Osteoblast (primary cell): Measurements from ENCODE around the gene TM7SF3. TPM values are rescaled to one million over a fixed set of nuclear protein-coding genes. Genes with fewer than 3 reads are reported as not detected.

Experiments
- DNase-seq: peaks from one replicate; pipeline ENCODE4 v3.0.0; 2011; ENCODE audit warnings: low spot score, mixed read lengths; ENCODE audit not compliant: insufficient read length; ENCODE audit errors: missing footprints
- H2AFZ ChIP-seq: 2 replicates; pipeline ENCODE4 v1.6.0; 2011; ENCODE audit warnings: mild to moderate bottlenecking, low read length
- H3K27ac ChIP-seq: 2 replicates; pipeline ENCODE4 v1.5.1; 2011; ENCODE audit warnings: mild to moderate bottlenecking, low read depth, low read length, moderate library complexity
- H3K27me3 ChIP-seq: 2 replicates; pipeline ENCODE4 v1.6.0; 2012; ENCODE audit warnings: mild to moderate bottlenecking, control low read depth, inconsistent platforms, low read length, moderate library complexity; ENCODE audit not compliant: insufficient read depth
- H3K36me3 ChIP-seq: 2 replicates; pipeline ENCODE4 v1.5.1; 2011; ENCODE audit warnings: mild to moderate bottlenecking, low read length, control low read depth, moderate library complexity; ENCODE audit not compliant: insufficient read depth
- H3K4me1 ChIP-seq: 2 replicates; pipeline ENCODE4 v1.5.1; 2011; ENCODE audit warnings: mild to moderate bottlenecking, low read length, control low read depth, moderate library complexity; ENCODE audit not compliant: insufficient read depth
- H3K4me2 ChIP-seq: 2 replicates; pipeline ENCODE4 v1.6.0; 2011; ENCODE audit warnings: mild to moderate bottlenecking, low read length; ENCODE audit not compliant: insufficient read depth
- H3K4me3 ChIP-seq: fragments of 200-600 bp; sonication (generic); 3 replicates; pipeline ENCODE4 v1.5.1; 2012; ENCODE audit warnings: mild to moderate bottlenecking, low read length, inconsistent platforms; ENCODE audit not compliant: insufficient read depth
- H3K79me2 ChIP-seq: 2 replicates; pipeline ENCODE4 v1.6.0; 2012; ENCODE audit warnings: mild to moderate bottlenecking, low read length, control low read depth, inconsistent platforms; ENCODE audit not compliant: insufficient read depth
- H3K9me3 ChIP-seq: 2 replicates; pipeline ENCODE4 v1.5.1; 2011; ENCODE audit warnings: low read depth, low read length, control low read depth
- H4K20me1 ChIP-seq: 2 replicates; pipeline ENCODE4 v1.6.0; 2012; ENCODE audit warnings: mild to moderate bottlenecking, low read length, control low read depth; ENCODE audit not compliant: insufficient read depth
- CTCF ChIP-seq: IDR thresholded peaks from 2 replicates; pipeline ENCODE4 v1.5.1; 2011; ENCODE audit warnings: mild to moderate bottlenecking, low read depth, low read length, moderate library complexity; ENCODE audit errors: extremely low read depth
- total RNA-seq: library from RNA; depleted of rRNA; stranded (reverse); fragments of >200 nt; gene quantifications from 2 replicates; pipeline ENCODE4 v1.2.3, GENCODE V29; 2012

The TM7SF3 gene
- total RNA-seq, 1 donor, result 68.0 TPM

GRCh38 chr12:26997003-26997402 lies 17.2 kb downstream of the TM7SF3 start:
- no peak for DNase-seq
- Histone ChIP-seq H4K20me1 (no peaks in the 10 kb centered on the region), H3K27me3 (no peaks in the 10 kb centered on the region)

DNA sequence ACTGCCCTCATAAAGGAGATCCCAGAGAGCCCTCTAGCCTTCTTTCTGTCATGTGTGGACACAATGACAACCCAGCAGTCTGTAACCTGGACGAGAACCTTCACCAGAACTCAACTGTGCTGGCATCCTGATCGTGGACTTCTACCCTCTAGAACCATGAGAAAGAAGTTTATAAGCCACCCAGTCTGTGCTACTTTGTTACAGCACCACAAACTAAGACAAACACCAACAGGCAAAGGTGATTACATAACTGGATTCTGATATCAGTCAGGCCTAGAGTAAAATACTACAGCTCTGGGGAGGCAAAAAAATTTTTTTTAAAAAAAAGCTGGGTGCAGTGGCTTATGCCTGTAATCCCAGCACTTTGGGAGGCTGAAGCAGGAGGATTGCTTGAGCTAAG lies 18.5 kb downstream of the TM7SF3 start:
- no peaks in the 10 kb centered on the region for H3K4me1 ChIP-seq
- H4K20me1 ChIP-seq, result no peaks in the 10 kb centered on the region
- H3K79me2 ChIP-seq, result no peaks in the 10 kb centered on the region
- H3K4me2 ChIP-seq, result no peak overlapping the region
- H3K36me3 ChIP-seq, result peaks cover 7% of the 10 kb centered on the region
- H3K9me3 ChIP-seq, result no peaks in the 10 kb centered on the region
- H2AFZ ChIP-seq, result no peak overlapping the region
- H3K27ac ChIP-seq, result no peak overlapping the region
- no peaks in the 10 kb centered on the region for H3K27me3 ChIP-seq
- no peak for DNase-seq
- H3K4me3 ChIP-seq, result no peak overlapping the region
- no peak for TF ChIP-seq CTCF

More at GRCh38 chr12:26997003-26997402, 17.2 kb downstream of the TM7SF3 start:
- no peak for TF ChIP-seq CTCF
- Histone ChIP-seq H3K4me3 (no peak overlapping the region), H3K36me3 (peaks cover 6% of the 10 kb centered on the region), H3K27ac (no peak overlapping the region), H3K4me1 (no peaks in the 10 kb centered on the region), H3K79me2 (no peaks in the 10 kb centered on the region), H2AFZ (no peak overlapping the region), H3K9me3 (no peaks in the 10 kb centered on the region), H3K4me2 (no peak overlapping the region)

- peaks cover 10% of the 10 kb centered on the region for H3K36me3 ChIP-seq
- H3K27ac ChIP-seq, result no peak overlapping the region
- H3K9me3 ChIP-seq, result no peaks in the 10 kb centered on the region
- no peaks in the 10 kb centered on the region for H3K4me1 ChIP-seq
- TF ChIP-seq CTCF, result no peak
- no peak overlapping the region for H3K4me2 ChIP-seq
- H3K4me3 ChIP-seq, result no peak overlapping the region
- no peak overlapping the region for H2AFZ ChIP-seq
- H4K20me1 ChIP-seq, result no peaks in the 10 kb centered on the region
- no peak for DNase-seq
- H3K27me3 ChIP-seq, result no peaks in the 10 kb centered on the region
- H3K79me2 ChIP-seq, result no peaks in the 10 kb centered on the region
Observed at GRCh38 chr12:26994109-26994508, 20.1 kb downstream of the TM7SF3 start.

GRCh38 chr12:26991826-26992225 lies 22.4 kb downstream of the TM7SF3 start:
- no peak overlapping the region for H3K4me3 ChIP-seq
- H3K79me2 ChIP-seq, result no peaks in the 10 kb centered on the region
- H2AFZ ChIP-seq, result no peak overlapping the region
- H3K4me1 ChIP-seq, result no peaks in the 10 kb centered on the region
- H3K27ac ChIP-seq, result no peak overlapping the region
- H4K20me1 ChIP-seq, result no peaks in the 10 kb centered on the region
- no peak for DNase-seq
- no peaks in the 10 kb centered on the region for H3K27me3 ChIP-seq
- no peak overlapping the region for H3K4me2 ChIP-seq
- H3K36me3 ChIP-seq, result peaks cover 6% of the 10 kb centered on the region
- TF ChIP-seq CTCF, result no peak
- H3K9me3 ChIP-seq, result no peaks in the 10 kb centered on the region
